Vagina (tissue), 2 donors: ENCODE results near the gene MRAS.

Experiments
- CTCF ChIP-seq, 3 experiments: fragments of 450-650 bp in 2 of 3; fragments of 200-600 bp in 1 of 3; sonication (generic) in 1 of 3; IDR thresholded peaks; one replicate each; pipeline ENCODE4 v1.5.1; 2017 to 2019; ENCODE audit warnings: antibody characterized with exemption in 3 of 3, mild to moderate bottlenecking in 2 of 3, moderate library complexity in 2 of 3
- POLR2A ChIP-seq, 2 donors: fragments of 450-650 bp; IDR thresholded peaks; one replicate each; pipeline ENCODE4 v1.6.1; 2017; ENCODE audit warnings: antibody characterized with exemption in 2 of 2, mild to moderate bottlenecking in 2 of 2, moderate library complexity in 2 of 2
- POLR2AphosphoS5 ChIP-seq, 2 donors: sonication (generic); formaldehyde crosslinking; IDR thresholded peaks; one replicate each; pipeline ENCODE4 v1.9.0; 2017; ENCODE audit warnings: antibody characterized with exemption in 2 of 2, mild to moderate bottlenecking in 2 of 2, low read depth in 1 of 2; ENCODE audit not compliant: insufficient read depth in 1 of 2

- TF ChIP-seq POLR2A (IDR thresholded peaks at IDR 0.05) (no peak), CTCF (IDR thresholded peaks at IDR 0.05) (no peak), POLR2AphosphoS5 (IDR thresholded peaks at IDR 0.05; ENCODE audit: insufficient read depth in 1 of 2, low read depth in 1 of 2) (no peak)
Observed at GRCh38 chr3:138360869-138361525, 12.6 kb downstream of the MRAS start.
